GM19025 (cell line): ENCODE results near the gene GOLGA8R.
"Not testable (repeated sequence)": the region's sequence is repeated elsewhere in the genome, so short reads cannot be mapped to it uniquely, and the experiment has no call there.

ENCODE experiments used
- ATAC-seq: cut with Tn5 transposase; IDR thresholded peaks from one replicate; pipeline ENCODE4 v1.9.1; 2021; ENCODE audit warnings: mild to moderate bottlenecking, low read depth, moderate library complexity; ENCODE audit not compliant: unreplicated experiment

GOLGA8R gene

DNA sequence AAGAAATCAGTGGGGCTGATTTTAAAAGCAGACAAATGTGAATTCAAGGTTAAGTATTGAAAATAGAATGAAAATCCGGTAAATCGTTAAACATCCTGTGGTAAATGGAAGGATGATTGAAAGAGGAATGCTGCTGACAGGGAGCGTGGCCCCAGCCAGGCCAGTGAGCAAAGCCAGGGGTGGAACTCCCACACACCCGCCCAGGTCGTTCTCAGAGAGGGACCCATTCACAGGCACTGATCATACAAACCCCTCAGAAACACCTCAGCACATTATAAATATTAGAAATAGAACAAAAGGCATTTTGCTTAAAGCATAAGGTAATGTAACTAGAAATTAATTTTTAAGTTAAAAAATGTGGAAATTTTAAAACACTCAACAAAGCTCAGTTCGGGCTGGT lies 59.0 kb downstream of the GOLGA8R start:
- not testable (repeated sequence) for ATAC-seq
